NK-92 (cell line): ENCODE results near the gene CAPN1.
"Not testable (repeated sequence)": the region's sequence is repeated elsewhere in the genome, so short reads cannot be mapped to it uniquely, and the experiment has no call there.

ENCODE experiments used
- DNase-seq: peaks from one replicate; lab custom pipeline; 2025; ENCODE audit not compliant: unreplicated experiment; lab: John Stamatoyannopoulos, UW

Gene CAPN1

GRCh38 chr11:65181569-65182257 is at the start of gene CAPN1:
TSS of gene CAPN1 (plus strand) at chr11:65181928. CDS start at chr11:65182702, 774 bp downstream.
- no peak for DNase-seq

GRCh38 chr11:65132238-65132987 is 49.3 kb upstream of the CAPN1 start:
- no peak for DNase-seq

DNA sequence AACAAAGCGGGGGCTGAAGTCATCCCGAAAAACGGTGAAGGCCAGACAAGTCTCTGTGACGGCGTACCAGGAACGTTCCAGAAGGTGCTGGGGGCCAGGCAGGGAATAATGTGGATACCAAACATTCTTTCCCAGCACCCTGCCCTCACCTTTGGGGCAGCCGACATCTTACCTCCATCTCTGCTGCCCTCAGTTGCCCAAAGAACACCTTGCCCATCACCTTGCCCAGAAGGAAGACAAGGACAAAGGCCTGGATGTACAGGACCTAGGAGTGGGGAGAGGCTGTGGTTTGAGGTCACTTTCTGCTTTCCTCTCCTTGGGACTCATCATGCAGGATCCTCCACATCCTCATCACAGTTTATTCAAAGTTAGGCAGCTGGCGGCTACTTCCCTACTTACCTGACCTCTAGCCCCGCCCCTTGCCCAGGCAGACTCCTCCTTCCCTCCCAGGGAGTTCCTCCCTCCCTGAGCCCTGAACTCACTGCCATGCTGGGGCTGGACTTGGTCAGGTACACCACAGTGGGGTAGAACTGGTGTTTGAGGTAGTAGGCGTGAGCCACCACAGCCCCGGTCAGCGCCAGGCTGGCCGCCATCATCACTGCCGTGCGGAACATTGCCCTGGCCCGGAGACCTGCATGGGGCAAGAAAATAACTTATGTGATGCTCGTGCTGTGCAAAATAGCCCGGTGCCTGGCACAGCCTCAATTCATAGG is 48.6 kb upstream of the CAPN1 start:
- DNase-seq = no peak

GRCh38 chr11:65133724-65134123 is 48.0 kb upstream of the CAPN1 start:
- DNase-seq = no peak

DNA sequence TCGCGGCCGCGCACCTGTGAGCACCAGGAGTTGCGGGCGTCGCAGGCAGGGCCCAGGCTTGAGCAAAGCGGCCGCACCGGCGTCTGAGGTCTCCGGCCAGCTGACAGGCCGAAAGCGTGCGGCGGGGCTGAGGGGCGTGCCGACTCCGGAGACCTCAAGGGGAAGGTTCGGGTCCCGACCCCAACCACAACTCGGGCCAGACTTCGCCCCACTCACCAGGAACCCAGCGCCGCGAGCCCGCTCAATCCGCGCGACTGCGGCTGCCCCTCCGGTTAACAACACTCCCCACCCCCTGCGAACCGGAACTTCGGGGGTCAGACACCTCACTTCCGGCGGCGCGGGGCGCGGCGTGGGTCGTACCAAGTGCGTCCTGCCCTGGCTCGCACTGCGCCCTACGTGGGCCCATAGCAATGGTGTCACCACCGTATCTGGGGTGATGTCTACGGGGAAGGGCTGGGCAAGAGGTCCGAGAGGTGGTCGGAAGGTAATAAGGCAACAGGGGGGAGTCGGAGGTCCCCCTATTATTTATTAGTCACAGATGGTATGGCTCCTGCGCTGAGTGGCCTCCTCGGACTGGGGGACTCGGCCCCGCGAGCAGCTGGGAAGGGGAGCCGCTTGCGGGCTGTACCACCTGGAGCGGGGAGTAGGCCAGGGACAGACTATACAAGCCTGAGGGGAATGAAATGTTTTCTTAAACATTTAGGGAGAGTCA is 47.3 kb upstream of the CAPN1 start, which contains the start of gene SYVN1:
SYVN1 (minus strand) TSS at position 280 of the 712 bp plus-strand sequence. CDS start 918 bp downstream, outside the sequence.
- DNase-seq = peak; percentile 34

DNA sequence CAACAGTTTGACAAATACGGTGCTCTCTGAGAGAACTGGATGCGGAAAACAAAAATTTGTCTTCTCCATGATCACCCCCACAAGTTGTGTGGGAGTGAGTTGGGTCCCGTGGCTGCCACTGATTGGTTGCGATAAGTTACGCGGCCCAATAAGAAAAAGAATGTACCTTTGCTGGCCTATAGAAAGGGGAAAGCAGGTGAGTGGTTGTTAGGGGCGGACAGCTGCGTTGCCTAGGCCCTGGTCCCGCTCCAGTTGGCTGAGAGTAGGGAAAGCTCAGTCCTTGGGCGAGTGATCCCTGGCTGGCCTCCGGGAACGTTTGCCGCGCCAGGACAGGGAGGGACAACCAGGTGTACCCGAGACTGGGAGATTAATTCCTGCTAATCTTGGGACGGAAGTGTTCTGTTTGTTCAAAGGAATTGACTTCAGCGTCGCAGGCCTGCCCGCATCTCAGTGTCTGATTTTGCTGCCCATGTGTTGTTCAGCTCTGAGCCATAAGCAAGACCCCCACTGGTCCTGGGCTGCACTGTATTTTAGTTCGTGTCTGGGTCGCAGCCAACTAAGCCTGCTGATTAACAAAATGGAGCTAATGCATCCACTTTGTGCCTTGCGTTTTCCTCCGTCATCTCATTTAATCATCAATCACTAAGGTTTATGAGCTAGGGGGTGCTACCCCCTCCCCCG is 46.6 kb upstream of the CAPN1 start:
- DNase-seq = peak; percentile 65

GRCh38 chr11:65135633-65136145 is 46.0 kb upstream of the CAPN1 start:
- no peak for DNase-seq

- no peak for DNase-seq
Observed at GRCh38 chr11:65136515-65137096, 45.1 kb upstream of the CAPN1 start.

DNA sequence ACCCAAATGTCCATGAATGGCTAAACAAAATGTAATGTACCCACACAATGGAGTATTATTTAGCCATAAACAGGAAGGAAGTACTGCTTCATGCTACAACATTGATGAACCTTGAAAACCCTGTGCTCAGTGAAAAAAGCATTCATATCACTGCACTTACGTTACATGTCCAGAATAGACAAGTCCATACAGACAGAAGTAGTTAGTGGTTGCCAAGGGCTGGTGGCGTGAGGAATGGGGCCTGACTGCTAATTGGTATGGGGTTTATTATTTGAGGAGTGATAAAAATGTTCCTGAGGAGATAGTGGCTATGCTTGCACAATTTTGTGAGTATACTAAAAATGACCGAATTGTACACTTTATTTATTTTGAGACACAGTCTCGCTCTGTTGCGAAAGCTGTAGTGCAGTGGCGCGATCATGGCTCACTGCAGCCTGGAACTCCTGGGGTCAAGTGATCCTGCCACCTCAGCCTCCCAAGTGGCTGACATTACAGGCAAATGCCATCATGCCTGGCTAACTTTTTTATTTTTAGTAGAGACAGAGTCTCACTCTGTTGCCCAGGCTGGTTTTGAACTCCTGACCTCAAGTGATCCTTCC is 39.7 kb upstream of the CAPN1 start:
- no peak for DNase-seq

DNA sequence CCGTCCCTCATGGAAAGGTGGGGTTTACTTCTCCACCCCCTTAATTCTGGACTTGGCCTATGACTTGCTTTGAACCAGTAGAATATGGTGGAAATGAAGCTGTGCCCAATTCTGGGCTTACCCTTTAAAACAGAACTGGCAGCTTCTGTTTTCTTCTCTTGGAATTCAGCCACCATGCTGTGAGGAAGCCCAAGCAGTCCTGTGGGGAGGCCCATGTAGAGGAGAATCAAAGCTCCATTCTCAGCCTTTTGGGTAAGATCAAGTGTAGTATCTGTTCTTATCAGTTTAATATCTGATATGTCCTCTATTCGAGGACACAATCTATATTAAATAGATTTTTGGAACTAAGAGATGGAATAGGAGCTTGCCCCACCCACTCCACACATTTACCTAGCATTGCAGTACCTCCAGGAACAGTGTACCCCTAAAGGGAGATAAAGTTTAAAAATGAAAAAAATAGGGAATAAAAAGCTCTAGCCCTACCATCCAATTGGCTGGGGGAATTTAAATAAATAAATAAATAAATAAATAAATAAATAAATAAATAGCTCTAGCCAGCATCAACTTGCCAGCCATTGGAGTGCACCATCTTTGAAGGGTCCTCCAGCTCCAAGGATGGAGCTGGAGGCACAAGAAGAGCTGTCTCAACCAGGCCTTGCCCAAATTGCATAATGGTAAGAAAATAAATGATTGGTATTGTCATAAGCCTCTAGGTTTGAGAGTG is 34.2 kb upstream of the CAPN1 start:
- DNase-seq = no peak

DNA sequence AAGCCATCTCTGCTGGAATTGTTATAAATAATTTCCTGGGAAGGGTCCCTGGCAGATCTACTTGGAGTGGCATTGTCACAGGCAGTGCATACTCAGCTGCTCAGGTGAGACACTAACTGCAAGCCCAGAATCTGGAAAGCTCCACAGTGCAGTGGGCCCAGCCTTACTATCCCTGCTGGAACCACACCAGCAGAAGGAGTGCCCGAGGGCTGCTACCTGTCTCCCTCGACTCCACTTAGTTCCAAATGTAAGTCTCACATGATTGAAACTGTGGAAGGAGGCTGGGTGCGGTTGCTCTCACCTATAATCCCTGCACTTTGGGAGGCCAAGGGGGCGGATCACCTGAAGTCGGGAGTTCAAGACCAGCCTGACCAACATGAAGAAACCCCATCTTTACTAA is 33.1 kb upstream of the CAPN1 start:
- DNase-seq = no peak

DNA sequence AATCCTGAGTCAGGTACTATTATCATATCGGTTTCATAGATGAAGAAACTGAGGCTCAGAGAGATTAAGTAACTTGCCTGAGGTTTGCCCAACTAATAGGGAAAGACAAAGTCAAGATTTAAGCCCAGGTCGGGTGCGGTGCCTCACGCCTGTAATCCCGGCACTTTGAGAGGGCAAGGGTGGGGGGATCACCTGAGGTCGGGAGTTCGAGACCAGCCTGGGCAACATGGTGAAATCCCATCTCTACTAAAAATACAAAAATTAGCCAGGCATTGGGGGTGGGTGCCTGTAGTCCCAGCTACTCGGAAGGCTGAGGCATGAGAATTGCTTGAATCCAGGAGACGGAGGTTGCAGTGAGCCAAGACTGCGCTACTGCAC is 31.6 kb upstream of the CAPN1 start:
- not testable (repeated sequence) for DNase-seq

DNA sequence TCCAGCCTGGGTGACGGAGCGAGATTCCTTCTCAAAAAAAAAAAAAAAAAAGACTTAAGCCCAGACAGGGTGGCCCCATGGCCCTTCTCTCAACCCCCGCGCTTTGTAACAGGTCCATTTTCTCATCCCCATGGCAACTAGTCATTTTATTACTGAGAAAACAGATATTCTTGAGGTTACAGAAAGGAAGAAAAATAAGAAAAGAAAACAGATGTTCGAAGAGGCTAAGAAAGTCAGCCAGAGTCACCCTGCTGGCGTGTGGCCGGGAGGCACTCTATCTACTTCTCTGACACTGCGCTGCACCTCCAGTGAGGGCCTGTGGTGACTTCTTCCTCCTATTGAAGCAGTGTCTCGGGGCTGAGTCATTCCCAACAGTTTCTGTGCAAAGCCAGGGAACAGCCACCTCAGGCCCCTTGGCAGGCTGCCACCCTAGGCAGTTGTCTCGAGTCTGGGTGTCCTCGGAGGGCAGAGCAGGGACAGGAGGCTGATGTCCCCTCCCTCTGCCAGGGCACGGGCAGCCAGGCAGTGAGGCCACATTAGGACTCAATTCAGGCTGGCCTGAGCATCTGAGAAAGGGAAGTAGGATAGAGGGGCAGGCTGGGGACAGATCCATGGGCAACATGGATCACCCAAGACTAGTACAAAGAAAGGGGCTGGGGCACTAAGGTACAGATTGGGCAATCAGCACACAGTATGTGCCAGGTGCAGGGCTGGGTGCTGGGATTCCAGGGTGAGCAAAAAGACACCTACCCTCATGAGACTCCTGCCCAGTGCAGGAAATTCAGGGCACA is 31.0 kb upstream of the CAPN1 start:
- no peak for DNase-seq

DNA sequence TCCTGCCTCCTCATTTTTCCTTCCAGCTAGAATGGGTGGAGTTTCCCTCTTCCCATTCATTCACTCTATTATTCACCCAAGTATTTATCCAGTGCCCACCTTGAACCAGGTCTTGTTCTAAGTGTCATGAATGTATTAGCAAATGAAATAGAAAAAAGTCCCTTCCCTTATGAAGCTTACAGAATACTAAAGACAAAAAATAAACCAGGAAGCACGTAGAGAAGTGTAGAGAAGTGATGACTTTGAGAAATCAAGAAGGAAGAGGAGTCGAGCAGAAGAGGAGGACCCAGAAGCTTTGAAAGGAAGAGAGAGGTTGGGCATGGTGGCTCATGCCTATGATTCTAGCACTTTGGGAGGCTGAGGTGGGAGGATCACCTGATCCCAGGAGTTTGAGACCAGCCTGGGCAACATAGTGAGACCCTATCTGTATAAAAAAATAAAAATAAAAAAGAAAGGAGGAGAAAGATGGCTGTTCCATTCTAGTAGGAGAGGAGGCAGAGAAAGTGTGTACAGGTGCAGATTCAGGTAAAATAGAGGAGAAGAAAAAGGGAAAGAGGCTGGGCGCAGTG is 30.3 kb upstream of the CAPN1 start:
- DNase-seq = no peak

DNA sequence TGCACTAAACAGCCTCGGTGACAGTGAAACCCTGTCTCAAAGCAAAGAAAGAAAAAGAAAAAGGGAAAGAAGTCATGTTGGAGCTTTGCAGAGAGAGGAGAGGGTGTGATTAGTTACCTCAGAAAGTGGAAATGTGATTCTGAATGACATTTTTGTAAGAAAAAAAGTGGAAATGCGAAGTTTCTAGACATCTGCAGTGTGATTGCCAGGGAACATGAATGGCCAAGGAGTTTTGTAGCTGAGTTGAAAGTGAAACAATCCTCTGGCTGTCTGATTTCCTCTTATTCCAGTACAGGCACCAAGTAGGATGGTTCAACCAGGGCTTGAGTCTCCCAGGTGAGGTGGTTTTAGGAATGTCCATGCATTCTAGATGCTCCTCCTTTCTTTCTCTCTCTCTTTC is 29.6 kb upstream of the CAPN1 start:
- DNase-seq = no peak

DNA sequence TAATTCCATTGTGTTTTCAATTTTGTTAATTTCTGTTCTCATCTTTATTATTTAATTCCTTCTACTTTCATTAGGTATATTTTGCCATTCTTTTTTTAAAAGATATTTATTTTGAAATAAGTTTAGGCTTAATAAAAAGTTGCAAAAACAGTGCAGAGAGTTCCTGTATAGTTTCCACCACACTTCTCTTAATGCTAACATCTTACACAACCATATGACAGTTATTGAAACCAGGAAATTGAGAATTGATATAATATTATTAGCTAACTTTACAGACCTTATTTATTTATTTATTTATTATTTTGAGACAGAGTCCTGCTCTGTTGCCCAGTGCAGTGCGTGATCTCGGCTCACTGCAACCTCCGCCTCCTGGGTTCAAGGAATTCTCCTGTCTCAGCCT is 25.5 kb upstream of the CAPN1 start:
- DNase-seq = no peak

DNA sequence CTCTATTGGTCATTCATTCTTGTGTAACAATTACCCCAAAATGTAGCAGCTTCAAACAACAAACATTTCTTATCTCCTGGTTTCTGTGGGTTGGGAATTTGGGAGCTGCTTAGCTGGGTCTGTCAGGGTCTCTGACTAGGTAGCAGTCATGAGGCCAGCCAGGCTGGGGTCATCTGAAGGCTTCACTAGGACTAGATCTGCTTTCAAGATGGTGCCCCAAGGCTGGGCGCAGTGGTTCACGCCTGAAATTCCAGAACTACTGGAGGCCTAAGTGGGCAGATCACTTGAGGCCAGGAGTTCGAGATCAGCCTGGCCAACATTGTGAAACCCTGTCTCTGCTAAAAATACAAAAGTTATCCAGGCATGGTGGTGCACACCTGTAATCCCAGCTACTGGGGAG is 24.8 kb upstream of the CAPN1 start:
- DNase-seq = no peak

DNA sequence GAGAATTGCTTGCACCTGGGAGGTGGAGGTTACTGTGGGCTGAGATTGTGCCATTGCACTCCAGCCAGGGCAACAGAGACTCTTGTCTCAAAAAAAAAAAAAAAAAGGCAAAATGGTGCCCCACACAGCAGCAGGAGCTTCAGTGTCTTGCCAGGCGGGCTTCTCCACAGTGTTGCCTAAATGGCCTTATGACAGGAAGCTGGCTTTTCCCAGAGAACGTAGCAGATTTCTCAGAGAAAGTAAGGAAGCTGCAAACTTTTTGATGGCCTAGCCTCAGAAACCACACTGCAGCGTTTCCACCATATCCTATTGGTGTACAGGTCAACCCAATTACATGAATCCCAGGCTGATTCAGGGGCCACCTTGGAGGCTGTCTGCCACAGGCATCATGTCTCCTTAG is 24.4 kb upstream of the CAPN1 start:
- no peak for DNase-seq
